A549 treated with CORT108297 at 1 μM for 4 hours (cell line): ENCODE data around the gene RAB9A. TPM values are rescaled to one million over a fixed set of nuclear protein-coding genes. Genes with fewer than 3 reads are reported as not detected.

ENCODE experiments used
- total RNA-seq: library from RNA; stranded (reverse); fragments of 200-300 nt; extraction: Qiagen RNA extraction; gene quantifications from 5 replicates; pipeline ENCODE4 v1.2.3, GENCODE V29; 2022

RAB9A gene
- total RNA-seq = 31.6 to 38.1 TPM (median 33.5 TPM) in 5 replicates

GRCh38 chrX:13688958-13689740 is at the start of gene RAB9A:
RAB9A (plus strand) TSS chrX:13689128; CDS start chrX:13708747, 19,619 bp downstream.

GRCh38 chrX:13652850-13653693 is 35.9 kb upstream of the RAB9A start, which contains the start of gene TCEANC:
TCEANC (plus strand) TSS chrX:13653141; CDS start chrX:13662509, 9,368 bp downstream.

GRCh38 chrX:13734278-13735172 is 45.6 kb downstream of the RAB9A start, which contains the start of the genes OFD1 and TRAPPC2:
OFD1 (plus strand) TSS chrX:13734748; CDS start chrX:13735072, 324 bp downstream.
TRAPPC2 (minus strand) TSS chrX:13734620; CDS start chrX:13719963, 14,657 bp downstream.

Other genes with a start within 250 kb of the RAB9A start
- not detected in 5 replicates for gene EGFL6, start 119.5 kb upstream of the RAB9A start, total RNA-seq
- 0.53 to 1.3 TPM (median 0.63 TPM) in 5 replicates for gene TCEANC, start 36.0 kb upstream of the RAB9A start, total RNA-seq
- gene TRAPPC2, start 45.5 kb downstream of the RAB9A start, total RNA-seq = 6.4 to 10.5 TPM (median 7.6 TPM) in 5 replicates
- gene OFD1, start 45.6 kb downstream of the RAB9A start, total RNA-seq = 10.0 to 15.1 TPM (median 11.8 TPM) in 5 replicates
- gene GPM6B, start 128.0 kb downstream of the RAB9A start, total RNA-seq = 0.05 to 0.07 TPM (median 0.05 TPM) in 3 of 5 replicates, not detected in the others